Effector memory CD8-positive, alpha-beta T cell (primary cell): Measurements from ENCODE around the gene TPRN.

Experiments
- ATAC-seq: fragments of 150-1000 bp; cut with Tn5 transposase; replicated peaks from 2 replicates; pipeline ENCODE4 v1.10.0; 2021; ENCODE audit warnings: mild to moderate bottlenecking, moderate library complexity
- DNase-seq, 3 experiments: peaks; one replicate each; pipeline ENCODE4 v3.0.0; 2021
- H3K27ac Mint-ChIP-seq, 2 donors: one replicate each; pipeline ENCODE4 v1.8.0; 2022; ENCODE audit warnings: mild to moderate bottlenecking in 2 of 2, mixed read lengths in 2 of 2, moderate library complexity in 2 of 2
- H3K27me3 Mint-ChIP-seq, 2 donors: one replicate each; pipeline ENCODE4 v1.8.0; 2022; ENCODE audit warnings: mixed read lengths in 2 of 2
- H3K36me3 Mint-ChIP-seq: one replicate; pipeline ENCODE4 v1.8.0; 2022; ENCODE audit warnings: mild to moderate bottlenecking, moderate library complexity, mixed read lengths; ENCODE audit not compliant: insufficient read depth
- H3K4me1 Mint-ChIP-seq, 2 donors: one replicate each; pipeline ENCODE4 v1.8.0; 2022; ENCODE audit warnings: low read depth in 2 of 2, mixed read lengths in 2 of 2
- H3K4me3 Mint-ChIP-seq, 2 donors: one replicate each; pipeline ENCODE4 v1.8.0; 2022; ENCODE audit warnings: mild to moderate bottlenecking in 2 of 2, mixed read lengths in 2 of 2, moderate library complexity in 2 of 2
- H3K9me3 Mint-ChIP-seq, 2 donors: one replicate each; pipeline ENCODE4 v1.8.0; 2022; ENCODE audit warnings: mixed read lengths in 2 of 2

The TPRN gene

GRCh38 chr9:137231372-137232039 lies 31.0 kb upstream of the TPRN start:
- DNase-seq (no peak), ATAC-seq (no peak)
- Mint-ChIP-seq H3K4me1 (peaks cover 4 to 11% of the 10 kb centered on the region in 2 donors), H3K27me3 (peaks cover 16 to 38% of the 10 kb centered on the region in 2 donors), H3K9me3 (no peaks in the 10 kb centered on the region), H3K4me3 (no peak overlapping the region), H3K27ac (no peak overlapping the region), H3K36me3 (no peaks in the 10 kb centered on the region)

GRCh38 chr9:137230705-137231371 lies 30.3 kb upstream of the TPRN start, which contains the start of gene SLC34A3:
Gene SLC34A3 (plus strand): TSS chr9:137230901. CDS start chr9:137231703, 802 bp downstream.
- Mint-ChIP-seq H3K4me1 (peaks cover 4 to 11% of the 10 kb centered on the region in 2 donors), H3K9me3 (no peaks in the 10 kb centered on the region), H3K27me3 (peaks cover 16 to 38% of the 10 kb centered on the region in 2 donors), H3K27ac (no peak within 1 kb of the TSS), H3K36me3 (no peaks in the 10 kb centered on the region), H3K4me3 (no peak within 1 kb of the TSS)
- ATAC-seq: no peak
- DNase-seq: no peak

GRCh38 chr9:137229903-137230704 lies 29.6 kb upstream of the TPRN start:
- no peaks in the 10 kb centered on the region for H3K36me3 Mint-ChIP-seq
- no peak overlapping the region for H3K4me3 Mint-ChIP-seq
- H3K27ac Mint-ChIP-seq: no peak overlapping the region
- H3K27me3 Mint-ChIP-seq: peaks cover 16 to 32% of the 10 kb centered on the region in 2 donors
- H3K4me1 Mint-ChIP-seq: peaks cover 2 to 8% of the 10 kb centered on the region in 2 donors
- no peak for DNase-seq
- ATAC-seq: no peak
- H3K9me3 Mint-ChIP-seq: no peaks in the 10 kb centered on the region

GRCh38 chr9:137228968-137229896 lies 28.7 kb upstream of the TPRN start:
- Mint-ChIP-seq H3K27me3 (peaks cover 16 to 24% of the 10 kb centered on the region in 2 donors), H3K9me3 (no peaks in the 10 kb centered on the region), H3K4me1 (peaks cover 2 to 4% of the 10 kb centered on the region in 2 donors), H3K27ac (no peak overlapping the region), H3K36me3 (no peaks in the 10 kb centered on the region), H3K4me3 (no peak overlapping the region)
- DNase-seq: no peak
- ATAC-seq: no peak

GRCh38 chr9:137228506-137228967 lies 28.0 kb upstream of the TPRN start:
- Mint-ChIP-seq H3K9me3 (no peaks in the 10 kb centered on the region), H3K27ac (no peak overlapping the region), H3K4me3 (no peak overlapping the region), H3K36me3 (peaks cover 5% of the 10 kb centered on the region), H3K27me3 (peaks cover 16 to 24% of the 10 kb centered on the region in 2 donors), H3K4me1 (peaks cover 2 to 4% of the 10 kb centered on the region in 2 donors)
- ATAC-seq: no peak
- DNase-seq: no peak

- H3K4me3 Mint-ChIP-seq: no peak overlapping the region
- DNase-seq: no peak
- H3K27ac Mint-ChIP-seq: peak overlapping the region in 1 of 2 donors; percentile 8
These were observed 27.4 kb upstream of the TPRN start for GRCh38 chr9:137227853-137228505.

GRCh38 chr9:137227054-137227852 lies 26.7 kb upstream of the TPRN start, which contains the start of gene RNF224:
Gene RNF224 (plus strand): TSS chr9:137227502. CDS start chr9:137228336, 834 bp downstream.
- H3K4me3 Mint-ChIP-seq: no peak within 1 kb of the TSS
- no peaks in the 10 kb centered on the region for H3K9me3 Mint-ChIP-seq
- H3K36me3 Mint-ChIP-seq: peaks cover 9% of the 10 kb centered on the region
- H3K4me1 Mint-ChIP-seq: peaks cover 4 to 5% of the 10 kb centered on the region in 2 donors
- H3K27me3 Mint-ChIP-seq: peaks cover 14 to 24% of the 10 kb centered on the region in 2 donors
- DNase-seq: peak; percentile 77 to 82 (median 81)
- peak within 1 kb of the TSS in 1 of 2 donors; percentile 8 for H3K27ac Mint-ChIP-seq
- ATAC-seq: peak; percentile 40

More at GRCh38 chr9:137227853-137228505, 27.4 kb upstream of the TPRN start:
- Mint-ChIP-seq H3K36me3 (peaks cover 9% of the 10 kb centered on the region), H3K27me3 (peaks cover 16 to 24% of the 10 kb centered on the region in 2 donors), H3K9me3 (no peaks in the 10 kb centered on the region), H3K4me1 (peaks cover 3 to 4% of the 10 kb centered on the region in 2 donors)
- no peak for ATAC-seq

- DNase-seq: no peak
- Mint-ChIP-seq H3K36me3 (peaks cover 9% of the 10 kb centered on the region), H3K27me3 (peaks cover 7 to 16% of the 10 kb centered on the region in 2 donors), H3K4me3 (no peak overlapping the region), H3K4me1 (peaks cover 4 to 5% of the 10 kb centered on the region in 2 donors), H3K27ac (no peak overlapping the region), H3K9me3 (no peaks in the 10 kb centered on the region)
- no peak for ATAC-seq
These were observed 26.0 kb upstream of the TPRN start for GRCh38 chr9:137226338-137227053.

- no peak overlapping the region for H3K27ac Mint-ChIP-seq
- H3K4me1 Mint-ChIP-seq: peaks cover 4 to 5% of the 10 kb centered on the region in 2 donors
- ATAC-seq: no peak
- no peaks in the 10 kb centered on the region for H3K9me3 Mint-ChIP-seq
- peaks cover 6 to 9% of the 10 kb centered on the region in 2 donors for H3K27me3 Mint-ChIP-seq
- peaks cover 11% of the 10 kb centered on the region for H3K36me3 Mint-ChIP-seq
- DNase-seq: no peak
- no peak overlapping the region for H3K4me3 Mint-ChIP-seq
These were observed 25.3 kb upstream of the TPRN start for GRCh38 chr9:137225699-137226331.

- H3K36me3 Mint-ChIP-seq: peaks cover 13% of the 10 kb centered on the region
- H3K9me3 Mint-ChIP-seq: no peaks in the 10 kb centered on the region
- DNase-seq: peak in 1 of 3 experiments; percentile 28
- H3K4me1 Mint-ChIP-seq: peaks cover 4 to 6% of the 10 kb centered on the region in 2 donors
- H3K4me3 Mint-ChIP-seq: peak within 1 kb of the TSS; percentile 78 to 83
- peaks cover 6 to 9% of the 10 kb centered on the region in 2 donors for H3K27me3 Mint-ChIP-seq
- peak; percentile 13 for ATAC-seq
- peak within 1 kb of the TSS; percentile 86 to 88 for H3K27ac Mint-ChIP-seq
These were observed 24.5 kb upstream of the TPRN start, which contains the start of gene CYSRT1 for GRCh38 chr9:137224830-137225694. Gene CYSRT1 (plus strand): TSS chr9:137225174. CDS start chr9:137225622, 448 bp downstream.
